Fibroblast of lung (primary cell): ENCODE results near the gene USH2A. TPM values are rescaled to one million over a fixed set of nuclear protein-coding genes. Genes with fewer than 3 reads are reported as not detected.
A peak's percentile ranks its signal among the peaks of the same experiment; 100 is the strongest.

ENCODE experiments used
- DNase-seq, 2 donors: peaks; one replicate each; pipeline versions ENCODE4 v3.0.0 to v3.0.0-alpha.2; 2010; ENCODE audit warnings: low read depth in 2 of 2
- H2AFZ ChIP-seq: 2 replicates; pipeline ENCODE4 v1.5.1; 2012; ENCODE audit warnings: low read length, control low read depth, inconsistent platforms
- H3K27ac ChIP-seq: 2 replicates; pipeline ENCODE4 v1.5.1; 2011; ENCODE audit warnings: low read length, control low read depth; ENCODE audit not compliant: insufficient read depth
- H3K27me3 ChIP-seq: 2 replicates; pipeline ENCODE4 v1.5.1; 2011; ENCODE audit warnings: mild to moderate bottlenecking, low read length; ENCODE audit not compliant: control insufficient read depth, insufficient read depth
- H3K36me3 ChIP-seq: 2 replicates; pipeline ENCODE4 v1.5.1; 2011; ENCODE audit warnings: low read length; ENCODE audit not compliant: control insufficient read depth, insufficient read depth
- H3K4me1 ChIP-seq: 2 replicates; pipeline ENCODE4 v1.5.1; 2011; ENCODE audit warnings: low read length; ENCODE audit not compliant: control insufficient read depth, insufficient read depth; ENCODE audit errors: extremely low read depth
- H3K4me2 ChIP-seq: 2 replicates; pipeline ENCODE4 v1.5.1; 2011; ENCODE audit warnings: low read length, control low read depth; ENCODE audit not compliant: insufficient read depth; ENCODE audit errors: extremely low read depth
- H3K4me3 ChIP-seq, 4 experiments: fragments of 200-600 bp in 1 of 4; sonication (generic) in 1 of 4; replicated peaks in 1 of 4; 2 replicates each; pipeline ENCODE4 v1.5.1; 2011 to 2016; ENCODE audit warnings: low read length in 4 of 4, low read depth in 3 of 4, mild to moderate bottlenecking in 3 of 4, control low read depth in 2 of 4, inconsistent platforms in 1 of 4, mixed read lengths in 1 of 4; ENCODE audit not compliant: insufficient read depth in 1 of 4; ENCODE audit errors: control extremely low read depth in 1 of 4
- H3K79me2 ChIP-seq: 2 replicates; pipeline ENCODE4 v1.5.1; 2012; ENCODE audit warnings: mild to moderate bottlenecking, low read length, inconsistent platforms; ENCODE audit not compliant: control insufficient read depth, insufficient read depth
- H3K9ac ChIP-seq: 2 replicates; pipeline ENCODE4 v1.5.1; 2011; ENCODE audit warnings: mild to moderate bottlenecking, low read length, control low read depth; ENCODE audit not compliant: insufficient read depth
- H3K9me3 ChIP-seq: 2 replicates; pipeline ENCODE4 v1.5.1; 2012; ENCODE audit warnings: low read depth, low read length; ENCODE audit not compliant: control insufficient read depth, insufficient read depth
- H4K20me1 ChIP-seq: 2 replicates; pipeline ENCODE4 v1.5.1; 2011; ENCODE audit warnings: low read length; ENCODE audit not compliant: control insufficient read depth, insufficient read depth; ENCODE audit errors: extremely low read depth
- CTCF ChIP-seq, 2 donors: IDR thresholded peaks in 1 of 2; conservative IDR thresholded peaks in 1 of 2; 1 replicate in 1 of 2; 2 replicates in 1 of 2; pipeline ENCODE4 v1.5.1; 2011 to 2012; ENCODE audit warnings: low read length in 2 of 2, control low read depth in 1 of 2, inconsistent platforms in 1 of 2, low read depth in 1 of 2, mild to moderate bottlenecking in 1 of 2
- EZH2 ChIP-seq: IDR thresholded peaks from 2 replicates; pipeline ENCODE4 v1.5.1; 2012; ENCODE audit warnings: low read length, control low read depth, mild to moderate bottlenecking; ENCODE audit errors: missing control alignments
- polyA plus RNA-seq, 2 donors: library from polyadenylated mRNA; depleted of rRNA in 1 of 2; stranded (reverse) in 1 of 2; unstranded in 1 of 2; fragments of >200 nt; gene quantifications; 2 replicates each; pipeline ENCODE4 v1.2.1, GENCODE V29; 2011 to 2012; ENCODE audit warnings: missing spikeins in 1 of 2
- total RNA-seq: library from RNA; depleted of rRNA; stranded (reverse); fragments of >200 nt; gene quantifications from 2 replicates; pipeline ENCODE4 v1.2.1, GENCODE V29; 2014

Gene USH2A
- total and polyA plus RNA-seq, 2 donors (not counting 1 experiment from before 2014, with no cell fraction given), result under 0.01 to 0.01 TPM

DNA sequence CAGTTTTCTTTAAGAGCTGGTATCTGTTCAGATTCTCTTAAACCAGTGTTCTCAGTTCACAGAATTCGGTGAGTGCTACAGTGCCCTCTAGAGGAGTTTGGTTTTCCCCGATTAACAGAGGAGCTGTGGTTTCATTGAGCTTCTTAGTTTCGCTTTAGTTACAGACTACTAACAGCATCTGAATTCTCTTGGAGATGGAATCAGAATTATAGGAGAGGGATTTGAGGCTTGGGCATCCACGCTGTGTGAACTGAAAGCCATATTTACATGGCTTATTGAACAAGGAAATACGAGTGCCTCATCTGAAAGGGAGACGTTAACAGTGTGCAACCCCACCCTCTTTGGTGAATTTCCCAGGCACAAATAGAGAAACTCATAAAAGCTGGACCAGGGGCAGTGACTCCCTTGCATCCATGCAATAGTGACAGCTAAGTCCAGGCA, 202.0 kb downstream of the USH2A start:
- Histone ChIP-seq H3K27ac (peak overlapping the region; percentile 58), H2AFZ (peak overlapping the region; percentile 98), H3K4me1 (no peaks in the 10 kb centered on the region), H3K27me3 (no peaks in the 10 kb centered on the region), H3K4me2 (peak overlapping the region; percentile 80), H3K36me3 (no peaks in the 10 kb centered on the region), H3K9ac (peak overlapping the region; percentile 32), H3K79me2 (no peaks in the 10 kb centered on the region), H3K9me3 (no peaks in the 10 kb centered on the region), H4K20me1 (no peaks in the 10 kb centered on the region), H3K4me3 (peak overlapping the region; percentile 56 to 77 (median 70))
- no peak for TF ChIP-seq EZH2
- TF ChIP-seq CTCF (conservative IDR thresholded peaks at IDR 0.05 in 1 of 2, IDR thresholded peaks at IDR 0.05 in 1 of 2; ENCODE audit: low read depth in 1 of 2, low read length in 2 of 2), result peak; percentile 86 to 90
- peak; percentile 68 to 88 for DNase-seq

GRCh38 chr1:216216305-216216704, 206.9 kb downstream of the USH2A start:
- TF ChIP-seq EZH2 (no peak), CTCF (conservative IDR thresholded peaks at IDR 0.05 in 1 of 2, IDR thresholded peaks at IDR 0.05 in 1 of 2; ENCODE audit: low read depth in 1 of 2, low read length in 2 of 2) (no peak)
- Histone ChIP-seq H3K4me1 (no peaks in the 10 kb centered on the region), H3K27me3 (no peaks in the 10 kb centered on the region), H2AFZ (no peak overlapping the region), H3K27ac (no peak overlapping the region), H4K20me1 (no peaks in the 10 kb centered on the region), H3K4me3 (no peak overlapping the region), H3K9ac (no peak overlapping the region), H3K36me3 (no peaks in the 10 kb centered on the region), H3K9me3 (no peaks in the 10 kb centered on the region), H3K79me2 (no peaks in the 10 kb centered on the region), H3K4me2 (no peak overlapping the region)
- no peak for DNase-seq

GRCh38 chr1:216215169-216215568, 208.1 kb downstream of the USH2A start:
- Histone ChIP-seq H3K9me3 (no peaks in the 10 kb centered on the region), H4K20me1 (no peaks in the 10 kb centered on the region), H3K36me3 (no peaks in the 10 kb centered on the region), H3K4me2 (no peak overlapping the region), H3K9ac (no peak overlapping the region), H3K79me2 (no peaks in the 10 kb centered on the region), H2AFZ (no peak overlapping the region), H3K4me3 (no peak overlapping the region), H3K27ac (no peak overlapping the region), H3K27me3 (no peaks in the 10 kb centered on the region), H3K4me1 (no peaks in the 10 kb centered on the region)
- DNase-seq, result peak in 1 of 2 donors; percentile 10
- TF ChIP-seq CTCF (conservative IDR thresholded peaks at IDR 0.05 in 1 of 2, IDR thresholded peaks at IDR 0.05 in 1 of 2; ENCODE audit: low read depth in 1 of 2, low read length in 2 of 2) (no peak), EZH2 (no peak)
